ENCODE results near the gene HYAL2.

Gene HYAL2

GRCh38 chr3:50350213-50350526 lies 27.6 kb upstream of the HYAL2 start:
- DNase-seq, result no peak

DNA sequence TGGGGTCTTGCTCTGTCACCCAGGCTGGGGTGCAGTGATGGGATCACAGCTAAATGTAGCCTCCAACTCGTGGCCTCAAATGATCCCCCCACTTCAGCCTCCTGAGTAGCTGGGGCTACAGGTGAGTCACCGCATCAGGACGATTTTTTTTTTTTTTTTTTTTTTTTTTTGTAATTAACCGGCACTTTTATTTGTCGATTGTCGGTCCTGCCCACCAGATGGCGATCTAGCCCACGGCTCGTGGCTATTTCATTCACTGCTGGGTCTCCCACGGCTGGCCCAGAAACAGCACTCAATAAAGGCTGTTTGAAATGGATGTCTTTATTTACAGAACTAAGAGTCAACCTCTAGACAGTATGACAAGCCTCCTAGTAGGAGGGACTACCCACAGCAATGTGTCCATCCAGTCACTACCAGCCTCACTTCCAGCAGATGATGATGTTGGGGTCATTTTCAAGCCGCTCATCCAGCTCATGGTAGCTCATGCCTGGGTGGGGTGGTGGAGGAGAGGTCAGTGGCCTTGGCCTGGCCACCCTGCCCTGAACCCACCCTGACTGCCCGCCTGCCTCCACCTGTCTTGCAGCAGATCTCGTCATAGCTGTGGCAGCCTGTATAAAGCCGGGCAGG lies 24.8 kb upstream of the HYAL2 start:
- peak; percentile 81 for DNase-seq

DNA sequence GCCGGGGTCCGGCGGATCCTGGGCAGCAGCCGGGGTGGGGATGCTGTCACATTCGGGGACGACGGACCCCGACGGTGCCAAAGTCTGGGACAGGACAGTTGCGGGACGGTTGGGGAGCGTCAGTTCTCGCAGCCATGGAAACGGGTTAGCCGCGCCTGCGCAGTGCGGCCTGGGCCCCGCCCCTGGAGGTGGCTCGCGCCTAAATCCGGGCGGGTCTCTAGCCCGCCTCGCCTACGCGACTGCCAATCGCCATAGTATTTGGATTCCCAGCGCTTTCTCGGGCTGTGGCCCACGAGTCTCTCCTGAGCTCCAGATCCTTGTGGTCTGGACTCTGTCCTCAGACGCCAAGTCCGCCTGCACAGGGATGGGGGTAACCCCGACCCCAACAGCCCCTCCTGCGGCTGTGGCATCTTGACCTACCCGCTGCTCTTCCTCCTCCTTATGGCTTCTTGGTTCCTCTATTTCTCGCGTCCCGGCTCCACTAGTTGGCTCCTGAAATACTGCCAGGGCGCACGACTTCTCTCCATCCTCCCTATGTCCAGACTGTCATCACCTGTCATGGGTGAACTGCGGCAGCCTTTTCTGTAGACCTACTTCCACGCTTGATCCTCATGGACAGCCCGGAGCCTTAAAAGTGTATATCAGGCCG lies 23.2 kb upstream of the HYAL2 start, which contains the start of gene ZMYND10:
Gene ZMYND10 (minus strand): TSS at position 147 of the 649 bp plus-strand sequence. CDS start 153 bp downstream, outside the sequence.
- DNase-seq, result peak; percentile 85

DNA sequence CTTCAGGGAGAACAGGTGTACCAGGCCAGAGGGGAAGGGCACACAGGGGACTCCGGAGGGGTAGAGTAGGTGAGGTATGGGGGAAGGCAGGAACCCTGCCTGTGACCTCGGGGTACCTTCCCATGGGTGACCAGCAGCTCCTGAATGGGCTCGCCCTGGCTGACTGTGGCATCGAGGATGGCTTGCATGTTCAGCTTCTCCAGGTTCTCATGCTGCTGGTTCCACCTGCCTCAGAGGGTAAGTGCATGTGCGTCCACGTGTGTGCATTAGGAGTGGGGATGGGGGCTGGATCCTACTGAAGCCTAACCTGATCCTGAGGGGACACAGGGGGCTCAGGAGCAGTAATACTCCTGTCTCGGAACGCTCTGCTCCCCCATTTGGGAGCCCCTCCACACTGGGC lies 22.5 kb upstream of the HYAL2 start:
- no peak for DNase-seq

DNA sequence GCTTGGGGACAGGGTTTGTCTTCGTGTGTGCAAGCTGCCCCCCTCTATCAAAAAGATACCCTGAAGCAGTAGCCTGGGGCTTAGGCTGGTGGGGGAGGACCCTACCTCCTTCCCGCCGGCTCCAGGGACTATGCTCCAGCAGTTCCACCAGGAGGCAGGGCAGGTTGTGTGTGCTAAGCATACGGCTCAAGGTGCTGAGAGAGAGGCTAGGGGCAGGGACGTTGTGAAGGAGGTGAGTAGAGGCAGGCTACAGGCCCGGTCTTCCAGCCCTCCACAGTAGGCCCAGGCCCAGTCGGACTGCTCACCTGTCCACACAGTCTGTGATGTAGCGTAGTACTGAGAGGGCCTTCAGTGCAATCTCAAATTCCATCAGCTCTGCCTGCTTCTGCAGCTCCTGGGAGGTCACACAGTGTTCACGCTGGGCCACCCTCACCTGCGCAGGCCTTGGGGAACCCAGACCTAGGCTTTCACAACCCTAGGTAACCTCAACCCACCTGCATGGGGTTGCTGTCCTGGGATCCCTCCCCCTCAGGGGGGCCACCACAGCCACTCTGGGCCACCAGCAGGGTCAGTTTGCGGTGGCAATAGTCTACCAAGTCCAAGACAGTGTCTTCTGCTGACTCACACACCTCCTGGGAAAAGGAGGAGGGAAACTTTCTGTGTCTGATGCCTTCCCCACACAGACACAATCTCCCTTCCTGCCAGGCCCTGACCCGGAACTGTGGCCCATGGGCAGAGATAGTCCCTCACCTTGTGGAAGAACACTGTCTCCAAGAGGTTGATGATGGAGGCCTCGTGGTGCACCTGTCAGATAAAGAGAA lies 20.5 kb upstream of the HYAL2 start:
- no peak for DNase-seq

DNA sequence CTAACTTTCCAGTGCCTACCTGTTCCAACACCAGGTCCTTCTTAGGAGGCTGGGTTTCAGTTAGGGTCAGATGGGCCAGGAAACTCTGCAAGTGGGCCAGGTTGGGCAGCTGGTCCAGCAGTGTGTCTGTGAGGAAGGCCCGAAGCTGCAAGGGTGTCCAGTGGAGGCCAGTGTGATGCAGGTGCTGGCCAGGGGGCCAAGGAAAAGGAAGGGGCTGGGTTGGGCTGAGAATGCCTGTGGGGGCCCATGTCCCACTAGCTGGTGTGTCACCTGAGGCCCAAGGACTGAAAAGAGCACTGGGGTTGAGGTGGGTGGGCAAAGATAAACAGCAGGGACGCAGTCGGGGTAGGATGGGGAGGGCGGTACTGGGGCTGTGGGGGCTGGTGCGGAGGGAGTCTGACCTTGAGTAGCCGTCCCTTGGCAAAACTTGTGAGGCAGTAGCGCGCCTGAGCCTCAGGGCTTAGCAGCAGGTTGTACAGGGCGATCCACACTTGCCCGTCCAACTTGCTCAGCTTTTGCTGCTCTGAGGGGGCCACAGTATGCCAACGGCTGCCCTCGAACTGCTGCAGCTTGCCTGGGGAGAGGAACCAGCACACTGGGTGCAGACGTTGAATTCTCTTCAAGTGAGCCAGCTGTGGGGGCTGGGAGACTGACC lies 19.6 kb upstream of the HYAL2 start:
- DNase-seq, result no peak

GRCh38 chr3:50341537-50341936 lies 19.0 kb upstream of the HYAL2 start:
- DNase-seq, result no peak

- DNase-seq, result peak; percentile 69
These were observed 18.1 kb upstream of the HYAL2 start, which contains the start of gene RASSF1 for GRCh38 chr3:50340448-50341329. TSS of gene RASSF1 (minus strand) at chr3:50340836. CDS start at chr3:50340805, 31 bp downstream.

DNA sequence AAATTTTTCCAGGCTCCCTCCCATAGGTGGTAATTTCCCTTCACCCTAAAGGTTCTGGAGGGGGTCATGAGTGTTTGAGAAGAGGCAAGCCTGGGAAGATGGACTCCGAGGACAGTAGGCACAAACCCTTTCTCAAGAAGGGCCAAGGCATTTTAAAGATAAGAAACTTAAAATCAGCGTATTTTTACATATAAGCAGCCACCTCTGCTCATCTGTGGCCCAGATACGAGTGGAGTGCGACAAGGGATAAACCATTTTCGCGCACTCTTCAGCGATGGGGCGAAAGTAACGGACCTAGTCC lies 17.6 kb upstream of the HYAL2 start:
- no peak for DNase-seq

DNA sequence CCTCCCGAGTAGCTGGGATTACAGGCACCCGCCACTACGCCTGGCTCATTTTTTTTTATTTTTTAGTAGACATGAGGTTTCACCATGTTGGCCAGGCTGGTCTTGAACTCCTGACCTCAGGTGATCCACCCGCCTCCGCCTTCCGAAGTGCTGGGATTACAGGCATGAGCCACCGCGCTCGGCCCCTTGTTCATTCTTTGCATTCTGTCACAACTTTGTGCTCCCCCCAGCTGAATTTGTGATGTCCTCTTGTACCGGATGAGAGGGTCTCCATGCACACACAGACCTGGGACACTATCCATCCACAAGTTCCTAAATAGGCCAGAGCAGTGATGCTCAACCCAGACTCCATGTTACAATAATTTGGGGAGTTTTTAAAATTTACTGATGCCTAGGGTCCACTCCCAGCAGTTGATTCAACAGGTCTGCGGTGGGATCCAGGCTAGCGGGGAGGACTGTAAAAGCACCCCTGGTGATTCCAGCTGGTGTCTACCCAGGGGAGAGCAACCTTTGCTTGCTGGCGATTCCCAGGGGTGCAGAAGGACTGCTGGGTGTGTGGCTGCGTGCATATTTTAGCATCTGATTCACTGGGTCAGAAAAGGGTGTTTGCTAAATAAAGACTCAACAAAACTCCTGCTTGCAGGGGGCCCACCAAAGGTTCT lies 17.1 kb upstream of the HYAL2 start:
- no peak for DNase-seq

- no peak for DNase-seq
These were observed 16.4 kb upstream of the HYAL2 start for GRCh38 chr3:50338965-50339364.

DNA sequence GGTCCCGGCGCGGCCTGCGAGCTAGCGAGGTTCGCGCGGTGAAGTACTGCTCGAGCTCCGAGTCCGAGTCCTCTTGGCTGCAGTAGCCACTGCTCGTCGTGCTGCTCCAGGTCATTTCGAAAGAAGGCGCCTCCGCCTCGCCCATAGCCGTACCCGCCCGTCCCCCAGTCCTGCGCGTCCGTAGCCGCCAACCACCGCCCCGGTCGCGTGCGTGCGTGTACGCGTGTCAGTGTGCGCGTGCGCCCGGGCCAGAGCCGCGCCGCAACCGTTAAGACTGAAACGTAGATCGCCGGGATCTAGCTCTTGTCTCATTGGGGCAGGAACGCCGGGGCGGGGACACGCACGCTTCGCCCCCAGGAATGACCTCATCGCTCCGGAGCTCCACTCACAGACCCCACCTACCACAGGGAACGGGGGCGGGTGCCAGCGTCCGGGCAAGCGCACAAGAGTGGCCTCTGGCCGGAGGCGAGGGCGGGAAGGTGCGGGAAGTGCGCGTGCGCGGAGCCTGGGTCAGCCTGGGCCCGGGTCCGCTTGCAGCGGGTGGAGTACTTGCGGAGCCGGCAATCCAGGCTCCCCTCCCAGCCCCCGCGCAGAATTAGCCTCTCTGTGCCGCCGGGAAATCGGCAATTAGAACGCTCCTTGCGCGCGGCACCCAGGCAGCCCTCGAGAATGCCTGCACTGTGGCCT lies 14.8 kb upstream of the HYAL2 start:
- peak; percentile 97 for DNase-seq

- no peak for DNase-seq
These were observed 14.1 kb upstream of the HYAL2 start for GRCh38 chr3:50336452-50337174.

- DNase-seq, result no peak
These were observed 12.0 kb upstream of the HYAL2 start for GRCh38 chr3:50334339-50335075.

DNA sequence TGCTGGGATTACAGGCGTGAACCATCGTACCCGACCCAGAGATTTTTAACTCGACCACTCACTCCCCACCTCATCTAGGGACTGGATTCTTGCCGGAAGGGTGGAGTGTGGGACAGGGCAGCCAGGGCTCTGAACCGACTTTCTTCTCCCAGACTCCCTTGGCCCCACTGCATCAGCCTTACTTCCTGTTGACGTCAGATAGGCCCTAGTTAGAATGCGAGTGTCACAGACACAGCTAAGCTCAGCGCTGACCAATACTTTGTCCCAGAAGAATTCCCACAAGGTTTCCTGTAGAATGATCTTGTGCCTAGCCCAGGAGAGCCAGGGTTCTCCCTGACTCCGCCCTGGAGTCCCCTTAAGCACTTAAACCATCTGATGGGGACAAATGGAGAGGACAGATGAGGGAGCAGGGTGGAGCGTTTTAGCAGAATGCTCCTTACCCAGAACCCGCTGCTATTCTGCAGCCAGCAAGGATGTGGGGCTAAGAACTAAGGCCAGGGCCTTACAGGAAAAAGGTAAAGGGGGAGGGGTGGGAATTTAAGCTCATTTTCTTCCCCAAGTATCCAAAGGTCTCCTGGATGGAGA lies 11.3 kb upstream of the HYAL2 start:
- no peak for DNase-seq

- no peak for DNase-seq
These were observed 8.9 kb upstream of the HYAL2 start for GRCh38 chr3:50331364-50331907.

DNA sequence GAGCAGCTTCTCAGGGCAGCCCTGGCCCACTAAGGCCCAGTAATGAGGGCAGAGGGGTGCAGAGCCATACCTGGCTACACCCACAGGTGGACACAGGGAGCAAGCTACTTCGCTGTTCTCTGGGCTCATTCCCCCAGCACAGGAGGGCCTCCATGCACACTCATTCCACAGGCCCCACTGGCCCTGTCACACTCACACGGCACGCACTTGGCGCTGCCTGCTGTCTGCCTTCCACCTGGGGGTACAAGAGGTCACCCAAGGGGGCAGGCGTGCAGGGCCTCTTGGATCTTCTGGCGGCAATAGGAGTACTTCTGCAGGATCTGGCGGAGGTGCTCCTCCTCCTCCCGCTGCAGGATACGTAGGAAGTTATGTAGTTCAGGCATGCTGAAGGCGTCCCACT lies 7.8 kb upstream of the HYAL2 start:
- peak; percentile 0 for DNase-seq

- peak; percentile 97 for DNase-seq
These were observed 5.6 kb upstream of the HYAL2 start, which contains the start of gene TUSC2 for GRCh38 chr3:50327943-50328691. TSS of gene TUSC2 (minus strand) at chr3:50328223. CDS start at chr3:50328099, 124 bp downstream.

Data from CD4-positive, alpha-beta T cell treated with Interleukin-17A for 4 hours (primary cell).